ENCODE results near the gene USP17L19.
"Not testable (repeated sequence)": the region's sequence is repeated elsewhere in the genome, so short reads cannot be mapped to it uniquely, and the experiment has no call there.

DNA sequence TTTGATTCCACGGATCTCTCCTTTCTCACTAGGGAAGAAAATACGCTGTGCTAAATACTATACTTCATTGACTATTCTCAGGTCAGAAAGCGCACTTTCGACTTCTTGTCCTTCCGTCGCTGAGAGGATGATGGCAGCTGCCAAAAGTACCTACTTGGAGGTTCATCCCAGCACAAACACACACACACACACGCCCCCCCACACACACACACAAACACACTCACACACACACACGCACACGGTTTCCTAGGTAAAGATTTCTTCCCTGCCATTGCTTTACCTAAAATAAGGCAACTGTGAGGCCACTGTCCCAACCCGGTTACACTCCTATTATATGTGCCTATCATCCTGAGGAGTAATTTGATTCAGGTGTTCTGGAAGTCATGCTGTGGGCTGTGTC, 18.5 kb downstream of the USP17L19 start:
- TF ChIP-seq, protein P1, sequence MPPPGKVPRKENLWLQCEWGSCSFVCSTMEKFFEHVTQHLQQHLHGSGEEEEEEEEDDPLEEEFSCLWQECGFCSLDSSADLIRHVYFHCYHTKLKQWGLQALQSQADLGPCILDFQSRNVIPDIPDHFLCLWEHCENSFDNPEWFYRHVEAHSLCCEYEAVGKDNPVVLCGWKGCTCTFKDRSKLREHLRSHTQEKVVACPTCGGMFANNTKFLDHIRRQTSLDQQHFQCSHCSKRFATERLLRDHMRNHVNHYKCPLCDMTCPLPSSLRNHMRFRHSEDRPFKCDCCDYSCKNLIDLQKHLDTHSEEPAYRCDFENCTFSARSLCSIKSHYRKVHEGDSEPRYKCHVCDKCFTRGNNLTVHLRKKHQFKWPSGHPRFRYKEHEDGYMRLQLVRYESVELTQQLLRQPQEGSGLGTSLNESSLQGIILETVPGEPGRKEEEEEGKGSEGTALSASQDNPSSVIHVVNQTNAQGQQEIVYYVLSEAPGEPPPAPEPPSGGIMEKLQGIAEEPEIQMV (tag; conservative IDR thresholded peaks at IDR 0.05; ENCODE audit: low read depth) = not testable (repeated sequence)
- TF ChIP-seq MCM2 (IDR thresholded peaks at IDR 0.05; ENCODE audit: low read depth) = not testable (repeated sequence)
- TF ChIP-seq, protein P2, sequence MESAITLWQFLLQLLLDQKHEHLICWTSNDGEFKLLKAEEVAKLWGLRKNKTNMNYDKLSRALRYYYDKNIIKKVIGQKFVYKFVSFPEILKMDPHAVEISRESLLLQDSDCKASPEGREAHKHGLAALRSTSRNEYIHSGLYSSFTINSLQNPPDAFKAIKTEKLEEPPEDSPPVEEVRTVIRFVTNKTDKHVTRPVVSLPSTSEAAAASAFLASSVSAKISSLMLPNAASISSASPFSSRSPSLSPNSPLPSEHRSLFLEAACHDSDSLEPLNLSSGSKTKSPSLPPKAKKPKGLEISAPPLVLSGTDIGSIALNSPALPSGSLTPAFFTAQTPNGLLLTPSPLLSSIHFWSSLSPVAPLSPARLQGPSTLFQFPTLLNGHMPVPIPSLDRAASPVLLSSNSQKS (CRISPR knock-in tag; IDR thresholded peaks at IDR 0.05) = not testable (repeated sequence)

All from K562 (cell line).